ENCODE results near the gene EPS15. TPM values are rescaled to one million over a fixed set of nuclear protein-coding genes. Genes with fewer than 3 reads are reported as not detected.

Gene EPS15
- total RNA-seq, 1 donor from 2014 or later: 37.1 TPM

DNA sequence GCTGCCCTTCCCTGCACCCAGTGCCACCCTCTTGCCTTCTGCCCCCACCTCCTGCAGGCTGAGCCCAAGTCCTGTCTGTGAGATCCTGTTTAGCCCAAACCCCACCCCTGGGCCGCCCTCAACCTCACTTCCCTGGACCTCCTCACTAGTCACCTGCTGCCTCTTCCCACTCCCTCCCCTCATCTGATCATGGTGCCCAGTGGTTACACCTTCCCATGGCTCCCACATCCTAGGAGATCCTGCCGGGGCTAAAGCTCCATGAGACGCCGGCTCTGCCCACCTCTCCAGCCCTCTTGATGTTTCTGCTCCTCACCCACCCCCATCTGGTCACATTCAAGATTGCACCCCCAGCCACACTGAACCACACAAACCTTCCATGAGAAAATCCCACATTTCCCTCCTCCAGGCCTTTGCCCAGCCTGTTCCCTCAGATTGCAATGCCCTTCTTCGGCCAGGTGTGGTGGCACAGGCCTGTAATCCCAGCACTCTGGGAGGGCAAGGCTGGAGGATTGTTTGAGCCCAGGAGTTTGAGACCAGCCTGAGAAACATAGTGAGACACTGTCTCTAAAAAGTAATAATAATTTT lies 205.7 kb downstream of the EPS15 start:
- Histone ChIP-seq H3K27me3 (ENCODE audit: control insufficient read depth, insufficient read depth, low read length) (no peaks in the 10 kb centered on the region), H3K4me3 (ENCODE audit: low read depth, low read length) (no peak overlapping the region), H3K36me3 (ENCODE audit: control insufficient read depth, insufficient read depth, low read length) (no peaks in the 10 kb centered on the region)
- TF ChIP-seq CTCF (IDR thresholded peaks at IDR 0.05; ENCODE audit: insufficient read depth, low read length, poor library complexity, severe bottlenecking): peak; percentile 29
- no peak for DNase-seq (ENCODE audit: low read depth)

- H3K36me3 ChIP-seq (ENCODE audit: control insufficient read depth, insufficient read depth, low read length): no peaks in the 10 kb centered on the region
- no peak overlapping the region for H3K4me3 ChIP-seq (ENCODE audit: low read depth, low read length)
- no peak for TF ChIP-seq CTCF (IDR thresholded peaks at IDR 0.05; ENCODE audit: insufficient read depth, low read length, poor library complexity, severe bottlenecking)
- H3K27me3 ChIP-seq (ENCODE audit: control insufficient read depth, insufficient read depth, low read length): no peaks in the 10 kb centered on the region
- no peak for DNase-seq (ENCODE audit: low read depth)
Observed at GRCh38 chr1:51312718-51313117, 206.3 kb downstream of the EPS15 start.

- H3K4me3 ChIP-seq (ENCODE audit: low read depth, low read length): no peak overlapping the region
- no peaks in the 10 kb centered on the region for H3K36me3 ChIP-seq (ENCODE audit: control insufficient read depth, insufficient read depth, low read length)
- no peaks in the 10 kb centered on the region for H3K27me3 ChIP-seq (ENCODE audit: control insufficient read depth, insufficient read depth, low read length)
- TF ChIP-seq CTCF (IDR thresholded peaks at IDR 0.05; ENCODE audit: insufficient read depth, low read length, poor library complexity, severe bottlenecking): no peak
- DNase-seq (ENCODE audit: low read depth): no peak
Observed at GRCh38 chr1:51311826-51312225, 207.2 kb downstream of the EPS15 start.

- no peak for DNase-seq (ENCODE audit: low read depth)
- H3K36me3 ChIP-seq (ENCODE audit: control insufficient read depth, insufficient read depth, low read length): no peaks in the 10 kb centered on the region
- TF ChIP-seq CTCF (IDR thresholded peaks at IDR 0.05; ENCODE audit: insufficient read depth, low read length, poor library complexity, severe bottlenecking): no peak
- H3K27me3 ChIP-seq (ENCODE audit: control insufficient read depth, insufficient read depth, low read length): no peaks in the 10 kb centered on the region
- no peak overlapping the region for H3K4me3 ChIP-seq (ENCODE audit: low read depth, low read length)
Observed at GRCh38 chr1:51310871-51311613, 208.0 kb downstream of the EPS15 start.

DNA sequence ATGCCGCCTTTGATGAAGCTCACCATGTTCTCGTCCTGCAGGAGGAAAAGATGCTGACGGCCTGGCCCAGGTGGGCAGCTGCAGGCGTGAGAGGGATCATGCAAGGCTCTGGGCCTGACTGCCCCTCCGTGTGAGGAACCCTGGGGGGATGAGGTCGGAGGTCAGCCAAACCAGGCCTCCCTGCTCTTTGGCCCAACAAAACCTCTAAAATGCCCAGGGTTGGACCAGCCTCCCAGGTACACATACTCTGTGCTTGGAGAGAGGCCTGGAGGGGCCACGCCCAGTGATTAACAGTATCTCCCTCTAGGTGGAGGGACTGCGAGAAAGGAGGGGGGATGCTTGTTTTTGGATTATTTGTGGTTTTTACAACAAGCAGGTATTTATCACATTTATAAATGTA lies 209.8 kb downstream of the EPS15 start:
- TF ChIP-seq CTCF (IDR thresholded peaks at IDR 0.05; ENCODE audit: insufficient read depth, low read length, poor library complexity, severe bottlenecking): no peak
- no peak for DNase-seq (ENCODE audit: low read depth)
- Histone ChIP-seq H3K27me3 (ENCODE audit: control insufficient read depth, insufficient read depth, low read length) (no peaks in the 10 kb centered on the region), H3K36me3 (ENCODE audit: control insufficient read depth, insufficient read depth, low read length) (no peaks in the 10 kb centered on the region), H3K4me3 (ENCODE audit: low read depth, low read length) (no peak overlapping the region)

- no peak overlapping the region for H3K4me3 ChIP-seq (ENCODE audit: low read depth, low read length)
- TF ChIP-seq CTCF (IDR thresholded peaks at IDR 0.05; ENCODE audit: insufficient read depth, low read length, poor library complexity, severe bottlenecking): no peak
- no peak for DNase-seq (ENCODE audit: low read depth)
- no peaks in the 10 kb centered on the region for H3K36me3 ChIP-seq (ENCODE audit: control insufficient read depth, insufficient read depth, low read length)
- no peaks in the 10 kb centered on the region for H3K27me3 ChIP-seq (ENCODE audit: control insufficient read depth, insufficient read depth, low read length)
Observed at GRCh38 chr1:51308636-51309035, 210.4 kb downstream of the EPS15 start.

All from kidney epithelial cell (primary cell).